Naive thymus-derived CD8-positive, alpha-beta T cell (primary cell): Measurements from ENCODE around the gene CCND1. TPM values are rescaled to one million over a fixed set of nuclear protein-coding genes. Genes with fewer than 3 reads are reported as not detected.

Experiments
- ATAC-seq, 2 donors: fragments of 150-1000 bp; cut with Tn5 transposase in 1 of 2; sonication (Bioruptor Pico), chemical (Tn5 transposase) in 1 of 2; 1 replicate in 1 of 2; 2 replicates in 1 of 2; pipeline ENCODE4 v1.10.0; 2021; ENCODE audit warnings: mild to moderate bottlenecking in 2 of 2, moderate library complexity in 2 of 2
- POLR2A ChIA-PET: fragments of 350-600 bp; sonication (Branson Sonifier 250); formaldehyde crosslinking; loops from one replicate; lab custom pipeline; 2021; ENCODE audit warnings: antibody characterized with exemption; lab: Charles Lee
- DNase-seq, 10 donors: peaks; one replicate each; pipeline versions ENCODE4 v3.0.0 to v3.0.0-alpha.2; 2020 to 2022
- H3K27ac Mint-ChIP-seq, 10 donors: one replicate each; pipeline ENCODE4 v1.8.0; 2020 to 2022; ENCODE audit warnings: mild to moderate bottlenecking in 10 of 10, mixed read lengths in 10 of 10, moderate library complexity in 4 of 10, inconsistent platforms in 1 of 10
- H3K27me3 Mint-ChIP-seq, 5 donors: one replicate each; pipeline ENCODE4 v1.8.0; 2021 to 2022; ENCODE audit warnings: mixed read lengths in 5 of 5
- H3K36me3 Mint-ChIP-seq, 3 donors: one replicate each; pipeline ENCODE4 v1.8.0; 2020 to 2022; ENCODE audit warnings: mixed read lengths in 3 of 3, mild to moderate bottlenecking in 2 of 3, inconsistent platforms in 1 of 3
- H3K4me1 Mint-ChIP-seq, 4 donors: one replicate each; pipeline ENCODE4 v1.8.0; 2021 to 2022; ENCODE audit warnings: mixed read lengths in 4 of 4
- H3K4me3 Mint-ChIP-seq, 10 donors: one replicate each; pipeline ENCODE4 v1.8.0; 2020 to 2022; ENCODE audit warnings: mild to moderate bottlenecking in 10 of 10, mixed read lengths in 10 of 10, moderate library complexity in 6 of 10, inconsistent platforms in 1 of 10
- H3K9me3 Mint-ChIP-seq, 9 donors: one replicate each; pipeline ENCODE4 v1.8.0; 2020 to 2022; ENCODE audit warnings: mixed read lengths in 9 of 9, mild to moderate bottlenecking in 3 of 9, inconsistent platforms in 1 of 9, moderate library complexity in 1 of 9
- polyA plus RNA-seq, 3 donors: library from polyadenylated mRNA; unstranded; fragments of 300-500 nt; fragmentation: Illumina TruSeq; gene quantifications; one replicate each; pipeline ENCODE4 v1.2.3, GENCODE V29; 2021
- total RNA-seq, 8 experiments: library from RNA in 2 of 8; stranded (reverse) in 2 of 8; gene quantifications; one replicate each; pipeline ENCODE4 v1.2.3 and lab custom pipeline; 2021 to 2026

CCND1 gene
- total and polyA plus RNA-seq, 5 experiments from 2014 or later: 0.03 to 0.74 (median 0.08) TPM

GRCh38 chr11:69644962-69645675, 4.2 kb downstream of the CCND1 start:
- POLR2A ChIA-PET: no interaction called here
- H3K27me3 Mint-ChIP-seq: peaks cover 3 to 14% (median 12%) of the 10 kb centered on the region in 5 donors
- no peak overlapping the region for H3K27ac Mint-ChIP-seq
- H3K4me3 Mint-ChIP-seq: peak overlapping the region in 1 of 10 donors; percentile 38
- H3K9me3 Mint-ChIP-seq: peaks cover 0 to 2% (median 0%) of the 10 kb centered on the region in 9 donors
- no peak for ATAC-seq
- no peak for DNase-seq
- H3K36me3 Mint-ChIP-seq: no peaks in the 10 kb centered on the region
- peaks cover 5 to 16% (median 13%) of the 10 kb centered on the region in 4 donors for H3K4me1 Mint-ChIP-seq

GRCh38 chr11:69645801-69646492, 5.0 kb downstream of the CCND1 start:
- Mint-ChIP-seq H3K4me3 (peak overlapping the region in 1 of 10 donors; percentile 24), H3K9me3 (peaks cover 0 to 2% (median 0%) of the 10 kb centered on the region in 9 donors), H3K36me3 (no peaks in the 10 kb centered on the region), H3K27ac (no peak overlapping the region), H3K27me3 (peaks cover 0 to 5% (median 5%) of the 10 kb centered on the region in 5 donors), H3K4me1 (peaks cover 5 to 8% (median 6%) of the 10 kb centered on the region in 4 donors)
- POLR2A ChIA-PET: interaction anchor here (0.6 kb wide), 1 partner anchor 555 kb away, joined by 4 read pairs; no protein-coding TSS in a partner anchor
- no peak for DNase-seq
- no peak for ATAC-seq

GRCh38 chr11:69646493-69647389, 5.8 kb downstream of the CCND1 start:
- POLR2A ChIA-PET: interaction anchor here (0.6 kb wide), 1 partner anchor 556 kb away, joined by 4 read pairs; no protein-coding TSS in a partner anchor
- no peak overlapping the region for H3K27ac Mint-ChIP-seq
- no peaks in the 10 kb centered on the region for H3K9me3 Mint-ChIP-seq
- DNase-seq (no peak), ATAC-seq (no peak)
- H3K36me3 Mint-ChIP-seq: no peaks in the 10 kb centered on the region
- peaks cover 0 to 2% (median 0%) of the 10 kb centered on the region in 4 donors for H3K4me1 Mint-ChIP-seq
- H3K27me3 Mint-ChIP-seq: no peaks in the 10 kb centered on the region
- no peak overlapping the region for H3K4me3 Mint-ChIP-seq

GRCh38 chr11:69647390-69647748, 6.4 kb downstream of the CCND1 start:
- ATAC-seq: no peak
- no peak for DNase-seq
- no peak overlapping the region for H3K27ac Mint-ChIP-seq
- peaks cover 0 to 3% (median 0%) of the 10 kb centered on the region in 3 donors for H3K36me3 Mint-ChIP-seq
- no peaks in the 10 kb centered on the region for H3K9me3 Mint-ChIP-seq
- H3K27me3 Mint-ChIP-seq: no peaks in the 10 kb centered on the region
- POLR2A ChIA-PET: no interaction called here
- H3K4me3 Mint-ChIP-seq: peak overlapping the region in 1 of 10 donors; percentile 14
- peaks cover 0 to 2% (median 0%) of the 10 kb centered on the region in 4 donors for H3K4me1 Mint-ChIP-seq

- Mint-ChIP-seq H3K4me1 (peaks cover 0 to 2% (median 0%) of the 10 kb centered on the region in 4 donors), H3K9me3 (no peaks in the 10 kb centered on the region), H3K4me3 (peak overlapping the region in 1 of 10 donors; percentile 14), H3K27me3 (no peaks in the 10 kb centered on the region), H3K27ac (no peak overlapping the region), H3K36me3 (peaks cover 0 to 3% (median 0%) of the 10 kb centered on the region in 3 donors)
- POLR2A ChIA-PET: no interaction called here
- ATAC-seq (no peak), DNase-seq (no peak)
Measured at GRCh38 chr11:69647761-69648497, 7.0 kb downstream of the CCND1 start.

GRCh38 chr11:69648679-69649575, 8.0 kb downstream of the CCND1 start:
- H3K9me3 Mint-ChIP-seq: no peaks in the 10 kb centered on the region
- H3K36me3 Mint-ChIP-seq: peaks cover 0 to 3% (median 0%) of the 10 kb centered on the region in 3 donors
- DNase-seq: no peak
- no peak overlapping the region for H3K27ac Mint-ChIP-seq
- no peak overlapping the region for H3K4me3 Mint-ChIP-seq
- no peaks in the 10 kb centered on the region for H3K27me3 Mint-ChIP-seq
- ATAC-seq: no peak
- H3K4me1 Mint-ChIP-seq: no peaks in the 10 kb centered on the region
- POLR2A ChIA-PET: no interaction called here

- Mint-ChIP-seq H3K4me1 (no peaks in the 10 kb centered on the region), H3K27ac (no peak overlapping the region), H3K27me3 (no peaks in the 10 kb centered on the region), H3K36me3 (peaks cover 0 to 3% (median 0%) of the 10 kb centered on the region in 3 donors), H3K9me3 (no peaks in the 10 kb centered on the region), H3K4me3 (no peak overlapping the region)
- DNase-seq (no peak), ATAC-seq (no peak)
- POLR2A ChIA-PET: no interaction called here
Measured at GRCh38 chr11:69649576-69649900, 8.6 kb downstream of the CCND1 start.

GRCh38 chr11:69650081-69650831, 9.3 kb downstream of the CCND1 start:
- DNase-seq: no peak
- ATAC-seq: no peak
- no peak overlapping the region for H3K27ac Mint-ChIP-seq
- H3K27me3 Mint-ChIP-seq: no peaks in the 10 kb centered on the region
- H3K36me3 Mint-ChIP-seq: peaks cover 0 to 3% (median 0%) of the 10 kb centered on the region in 3 donors
- no peaks in the 10 kb centered on the region for H3K9me3 Mint-ChIP-seq
- no peaks in the 10 kb centered on the region for H3K4me1 Mint-ChIP-seq
- POLR2A ChIA-PET: no interaction called here
- no peak overlapping the region for H3K4me3 Mint-ChIP-seq

GRCh38 chr11:69650832-69651344, 9.9 kb downstream of the CCND1 start:
- no peak for ATAC-seq
- H3K4me3 Mint-ChIP-seq: no peak overlapping the region

GRCh38 chr11:69651834-69652620, 11.1 kb downstream of the CCND1 start:
- no peak for ATAC-seq
- no peak overlapping the region for H3K27ac Mint-ChIP-seq
- H3K9me3 Mint-ChIP-seq: no peaks in the 10 kb centered on the region
- H3K27me3 Mint-ChIP-seq: no peaks in the 10 kb centered on the region
- H3K36me3 Mint-ChIP-seq: peaks cover 0 to 3% (median 0%) of the 10 kb centered on the region in 3 donors
- no peak for DNase-seq
- H3K4me1 Mint-ChIP-seq: peaks cover 0 to 2% (median 0%) of the 10 kb centered on the region in 4 donors
- POLR2A ChIA-PET: no interaction called here
- H3K4me3 Mint-ChIP-seq: no peak overlapping the region

More at GRCh38 chr11:69650832-69651344, 9.9 kb downstream of the CCND1 start:
- peaks cover 0 to 3% (median 0%) of the 10 kb centered on the region in 3 donors for H3K36me3 Mint-ChIP-seq
- H3K9me3 Mint-ChIP-seq: no peaks in the 10 kb centered on the region
- peaks cover 0 to 2% (median 0%) of the 10 kb centered on the region in 4 donors for H3K4me1 Mint-ChIP-seq
- POLR2A ChIA-PET: no interaction called here
- no peak overlapping the region for H3K27ac Mint-ChIP-seq
- H3K27me3 Mint-ChIP-seq: no peaks in the 10 kb centered on the region
- no peak for DNase-seq
